ENCODE results near the gene IGFL2.

GRCh38 chr19:46107371-46107770, 40.7 kb upstream of the IGFL2 start:
- TF ChIP-seq GATA2 (IDR thresholded peaks at IDR 0.05; ENCODE audit: low read depth, low read length) = no peak
- TF ChIP-seq GATA3 (IDR thresholded peaks at IDR 0.05; ENCODE audit: low read depth, low read length) = no peak

Data from SH-SY5Y (cell line).